ENCODE results near the gene CD22. TPM values are rescaled to one million over a fixed set of nuclear protein-coding genes. Genes with fewer than 3 reads are reported as not detected.

Gene CD22
- polyA plus RNA-seq, 12 donors, result 0.34 to 7.6 (median 0.60) TPM; not detected in 2

DNA sequence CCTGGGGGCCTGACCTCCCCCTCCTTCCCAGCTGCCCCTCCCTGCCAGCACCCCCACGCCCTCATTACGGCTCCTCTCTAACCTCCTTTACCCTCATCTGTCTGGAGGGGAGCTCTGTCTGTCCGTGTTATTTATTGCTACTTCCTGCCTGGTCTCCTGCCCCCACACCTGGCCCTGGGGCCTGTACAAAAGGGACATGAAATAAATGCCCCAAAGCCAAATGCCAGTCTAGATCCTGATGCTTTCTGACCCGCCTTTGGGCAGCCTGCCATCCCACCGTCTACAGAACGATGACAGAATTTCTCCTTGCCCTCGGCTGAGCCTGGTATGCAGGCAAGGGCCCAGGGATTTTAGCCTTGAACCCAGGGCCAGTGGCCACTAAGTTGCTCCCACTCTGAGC lies 15.4 kb upstream of the CD22 start:
- no peak for DNase-seq

DNA sequence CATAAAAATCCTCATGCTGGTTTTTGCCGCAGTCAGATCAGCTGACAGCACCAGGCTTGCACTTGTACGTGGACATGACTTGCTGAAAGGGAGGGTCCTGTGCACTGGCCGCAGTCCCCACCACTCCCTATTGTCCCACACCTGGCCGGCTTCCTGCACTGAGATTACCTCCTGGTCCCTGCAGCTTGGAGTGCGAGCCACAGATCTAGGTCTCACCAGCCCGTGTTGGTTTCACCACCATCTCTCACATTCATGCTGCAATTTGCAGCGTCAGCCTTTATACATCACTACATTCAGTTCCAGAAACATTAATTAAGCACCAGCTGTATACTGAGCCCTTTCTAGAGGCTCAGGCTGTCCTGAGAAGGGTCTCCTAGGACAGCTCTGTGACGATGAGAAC lies 15.0 kb upstream of the CD22 start:
- no peak for DNase-seq

DNA sequence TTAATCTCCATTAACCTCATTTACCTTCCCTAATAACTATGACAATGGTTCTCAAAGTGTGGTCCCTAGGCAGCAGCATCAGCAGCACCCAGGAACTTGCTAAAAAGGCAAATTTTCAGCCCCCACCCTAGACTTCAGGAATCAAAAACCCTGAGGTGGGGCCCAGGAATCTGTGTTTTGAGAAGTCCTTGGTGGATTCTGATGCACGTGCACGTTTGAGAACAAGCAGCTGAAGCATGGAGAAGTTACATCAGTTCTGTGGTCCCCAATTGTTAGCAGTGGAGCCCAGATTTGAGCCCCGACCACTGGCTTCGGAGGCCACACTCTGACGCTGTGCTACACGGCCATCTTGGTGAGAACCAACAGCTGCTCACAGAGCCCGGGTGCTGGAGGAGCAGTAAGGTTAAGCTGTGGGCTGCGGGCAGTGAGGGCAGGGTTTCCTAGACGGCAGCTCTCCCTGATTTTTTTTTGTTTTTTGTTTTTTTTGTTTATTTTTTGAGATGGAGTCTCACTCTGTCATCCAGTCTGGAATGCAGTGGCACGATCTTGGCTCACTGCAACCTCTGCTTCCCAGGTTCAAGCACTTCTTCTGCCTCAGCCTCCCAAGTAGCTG lies 14.0 kb upstream of the CD22 start:
- no peak for DNase-seq

DNA sequence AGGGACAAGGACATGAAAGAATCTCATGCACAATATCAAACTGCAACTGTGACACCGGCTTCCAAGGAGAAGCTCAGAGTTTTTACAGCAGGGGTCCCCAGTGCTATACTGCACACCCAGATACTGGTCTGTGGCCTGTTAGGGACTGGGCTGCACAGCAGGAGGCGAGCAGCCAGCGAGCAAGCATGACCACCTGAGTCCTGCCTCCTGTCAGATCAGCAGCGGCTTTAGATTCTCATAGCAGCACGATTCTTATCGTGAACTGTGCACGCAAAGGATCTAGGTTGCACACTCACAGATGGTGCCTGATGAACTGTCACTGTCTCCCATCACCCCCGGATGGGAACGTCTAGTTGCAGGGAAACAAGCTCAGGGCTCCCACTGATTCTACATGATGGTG lies 13.1 kb upstream of the CD22 start:
- no peak for DNase-seq

DNA sequence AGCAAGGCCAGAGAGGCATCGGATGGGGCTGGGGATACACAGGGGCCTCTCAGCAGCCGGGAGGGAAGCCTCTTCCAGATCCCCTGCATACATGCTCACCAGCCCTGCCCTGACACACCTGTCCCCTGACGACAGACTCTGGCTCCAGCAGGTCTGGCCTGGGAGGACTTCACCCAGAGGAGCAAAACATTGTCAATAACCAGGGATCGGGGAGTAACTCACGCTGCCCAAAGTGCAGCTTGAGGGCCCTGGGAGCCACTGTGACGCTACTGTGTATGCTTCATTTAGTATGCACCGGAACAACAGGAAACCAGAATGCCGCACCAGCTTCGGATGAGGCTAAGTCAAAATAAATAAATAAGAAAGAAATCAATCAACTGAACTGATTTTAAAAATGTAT lies 12.4 kb upstream of the CD22 start:
- DNase-seq, result no peak

DNA sequence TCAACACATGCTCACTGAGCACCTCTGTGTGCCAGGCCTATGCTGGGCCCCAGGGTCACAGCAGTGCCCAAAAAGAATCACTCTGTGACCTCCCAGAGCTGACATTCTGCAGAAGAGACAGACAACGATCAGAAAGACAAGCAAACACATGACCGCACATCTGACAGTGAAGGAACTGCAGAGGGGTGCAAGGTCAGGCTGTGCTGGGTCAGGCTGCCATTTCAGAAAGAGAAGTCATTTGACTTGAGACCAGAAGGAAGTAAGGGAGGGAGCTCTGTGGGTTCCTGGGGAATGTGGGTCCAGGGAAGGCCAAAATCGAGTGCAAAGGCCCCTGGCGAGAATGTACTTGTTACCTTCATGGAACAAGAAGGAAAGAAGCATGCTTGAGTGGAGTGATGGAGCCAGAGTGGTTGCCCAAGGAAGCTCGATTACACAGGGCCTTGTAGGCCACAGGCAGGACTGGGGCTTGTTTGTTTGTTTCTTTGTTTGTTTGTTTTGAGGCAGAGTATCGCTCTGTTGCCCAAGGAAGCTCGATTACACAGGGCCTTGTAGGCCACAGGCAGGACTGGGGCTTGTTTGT lies 11.4 kb upstream of the CD22 start:
- DNase-seq, result no peak

DNA sequence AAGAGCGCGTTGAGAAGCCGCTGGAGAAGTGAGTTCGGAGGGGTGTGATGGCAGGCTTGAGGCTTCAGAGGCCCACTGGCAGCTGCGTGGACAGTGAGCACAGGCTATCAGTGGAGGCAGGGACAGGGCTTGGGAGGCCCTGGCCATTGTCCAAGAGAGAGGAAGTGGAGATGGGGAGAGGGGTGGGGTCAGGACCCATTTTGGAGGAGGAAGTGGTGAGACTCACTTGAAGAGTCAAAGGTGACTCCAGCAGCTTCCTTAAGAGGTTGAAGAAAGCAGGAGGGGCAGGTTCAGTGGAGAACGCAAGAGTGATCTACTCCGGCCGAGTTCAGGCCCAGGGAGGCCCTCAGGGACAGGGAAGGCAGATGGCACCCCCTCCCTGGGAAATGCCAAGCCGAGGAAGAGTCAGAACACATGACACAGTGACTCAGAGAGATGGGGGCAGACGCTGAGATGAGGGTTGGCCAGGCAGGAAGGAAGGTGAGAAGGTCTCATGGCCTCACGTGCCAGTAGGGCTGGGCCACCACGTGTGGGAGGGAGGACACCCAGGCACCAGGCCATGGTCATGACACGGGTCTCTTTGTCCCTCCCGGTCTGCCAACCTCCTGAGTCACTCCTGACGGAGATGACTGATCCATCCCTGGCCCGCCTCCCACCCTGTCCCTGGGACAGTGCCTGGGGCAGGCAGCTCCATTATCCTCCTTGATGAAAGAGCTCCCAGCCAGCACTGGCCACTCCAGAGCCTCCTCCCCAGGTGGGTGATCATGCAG lies 10.1 kb upstream of the CD22 start:
- no peak for DNase-seq

DNA sequence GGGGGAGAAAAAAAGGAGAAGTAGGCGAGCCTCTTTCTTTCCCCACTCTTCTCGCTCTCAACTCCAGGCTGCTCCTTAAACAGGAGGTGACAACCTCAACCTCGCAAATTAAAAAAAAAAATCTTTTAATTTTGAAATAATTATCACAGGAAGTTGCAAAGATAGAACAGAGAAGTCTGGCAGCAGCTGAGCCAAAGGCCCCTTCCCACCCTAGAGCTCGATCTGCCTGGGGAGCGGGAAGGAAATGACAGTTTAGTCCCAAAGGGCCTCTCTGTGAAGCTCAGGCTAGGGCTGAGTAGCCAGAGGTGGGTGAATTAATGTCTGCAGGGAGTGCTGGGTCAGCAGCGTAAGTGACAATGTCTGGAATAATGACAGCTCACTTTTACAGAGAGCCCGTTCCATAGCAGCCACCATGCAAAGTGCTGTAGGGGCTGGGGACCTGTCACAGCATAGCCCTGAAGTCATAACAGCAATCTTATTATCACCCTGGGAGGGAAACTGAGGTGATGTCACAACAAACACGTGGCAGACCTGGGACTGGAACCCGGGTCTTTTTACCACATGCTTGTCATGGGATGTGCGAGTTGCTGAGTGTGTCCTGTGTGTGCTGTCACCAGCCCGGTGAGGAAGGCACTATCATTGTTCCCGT lies 8.8 kb upstream of the CD22 start:
- no peak for DNase-seq

DNA sequence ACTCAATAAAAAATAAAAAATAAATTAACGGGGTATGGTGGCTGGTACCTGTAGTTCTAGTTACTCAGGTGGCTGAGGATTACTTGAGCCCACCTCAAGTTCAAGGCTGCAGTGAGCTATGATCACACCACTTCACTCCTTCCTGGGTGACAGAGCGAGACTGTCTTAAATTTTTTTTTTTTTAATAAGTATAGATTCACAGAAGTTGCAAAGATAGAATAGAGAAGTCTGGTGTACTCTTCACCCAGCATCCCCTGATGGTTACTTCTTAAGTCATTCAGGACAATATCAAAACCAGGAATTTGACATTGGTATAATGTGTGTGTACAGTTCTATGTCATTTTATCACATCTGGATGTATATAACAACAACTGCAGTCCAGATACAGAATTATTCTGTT lies 7.7 kb upstream of the CD22 start:
- no peak for DNase-seq

DNA sequence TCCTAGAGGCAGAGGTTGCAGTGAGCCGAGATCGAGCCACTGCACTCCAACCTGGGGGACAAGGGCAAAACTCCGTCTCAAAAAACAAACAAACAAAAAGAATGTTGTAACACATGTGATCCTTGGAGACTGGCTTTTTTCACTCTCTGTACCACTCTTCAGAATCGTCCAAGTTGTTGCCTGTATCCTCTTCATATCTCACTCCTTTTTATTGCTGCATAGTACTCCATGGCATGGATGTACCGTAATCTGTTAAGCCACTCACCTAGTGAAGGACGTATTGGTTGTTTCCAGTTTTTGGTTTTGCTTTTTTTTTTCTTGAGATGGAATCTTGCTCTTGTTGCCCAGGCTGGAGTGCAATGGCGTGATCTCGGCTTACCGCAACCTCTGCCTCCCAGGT lies 7.0 kb upstream of the CD22 start:
- DNase-seq, result no peak

DNA sequence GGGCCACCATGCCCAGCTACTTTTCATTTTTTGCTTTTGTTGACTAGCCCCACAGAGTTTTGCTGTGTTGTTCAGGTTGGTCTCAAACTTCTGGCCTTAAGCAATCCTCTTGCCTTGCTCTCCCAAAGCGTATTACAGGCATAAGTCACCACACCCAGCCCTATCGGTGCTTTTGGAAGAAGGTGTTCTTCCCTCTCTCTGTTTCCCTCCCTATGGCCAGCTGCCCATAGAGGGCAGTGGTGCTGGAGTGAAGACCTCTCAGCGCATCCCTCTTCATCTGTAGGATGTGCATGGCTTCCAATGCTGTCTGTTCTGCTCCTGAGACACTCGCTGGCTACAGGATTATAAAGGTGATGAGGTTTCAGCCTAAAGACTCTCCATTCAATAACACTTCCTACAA lies 1.3 kb upstream of the CD22 start:
- DNase-seq, result no peak

DNA sequence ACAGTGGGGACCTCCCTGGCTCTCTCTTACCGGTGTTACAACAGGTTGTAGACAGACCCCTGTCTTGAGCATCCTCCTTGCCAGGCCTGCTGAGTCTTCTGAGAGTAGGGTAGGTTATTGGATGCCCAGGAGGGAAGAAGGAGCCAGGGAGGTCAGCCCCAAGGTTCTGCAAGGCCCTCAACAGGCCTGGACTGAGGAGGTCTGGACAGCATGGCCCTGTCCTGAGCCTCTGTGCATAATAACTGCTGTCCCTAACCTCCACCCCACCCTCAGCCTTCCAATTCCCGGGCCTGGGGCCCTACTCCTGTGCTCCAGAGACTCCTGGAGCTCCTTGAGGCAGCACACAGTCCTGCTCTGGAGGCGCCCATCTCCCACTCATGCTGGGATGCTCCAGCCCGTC lies 336 bp downstream of the CD22 start:
- no peak for DNase-seq

DNA sequence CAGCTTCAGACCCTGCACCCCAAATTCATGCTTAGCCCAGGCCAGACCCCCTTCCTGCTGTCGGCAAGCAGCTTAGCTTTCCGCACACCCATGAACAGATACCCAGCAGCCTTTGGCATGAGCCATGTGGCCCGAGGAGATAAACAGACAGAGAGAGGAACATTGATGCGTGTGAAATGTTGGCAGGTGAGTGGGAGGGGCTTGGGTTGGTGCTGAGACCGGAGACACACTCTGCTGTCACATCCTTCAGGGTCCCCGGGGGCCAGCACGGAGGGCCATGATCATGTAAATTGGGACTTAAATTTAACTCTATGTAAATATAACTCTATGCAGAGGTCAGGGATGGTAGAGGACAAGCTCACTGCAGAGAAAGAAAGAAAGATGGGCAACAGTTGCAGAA lies 1.5 kb downstream of the CD22 start:
- no peak for DNase-seq

DNA sequence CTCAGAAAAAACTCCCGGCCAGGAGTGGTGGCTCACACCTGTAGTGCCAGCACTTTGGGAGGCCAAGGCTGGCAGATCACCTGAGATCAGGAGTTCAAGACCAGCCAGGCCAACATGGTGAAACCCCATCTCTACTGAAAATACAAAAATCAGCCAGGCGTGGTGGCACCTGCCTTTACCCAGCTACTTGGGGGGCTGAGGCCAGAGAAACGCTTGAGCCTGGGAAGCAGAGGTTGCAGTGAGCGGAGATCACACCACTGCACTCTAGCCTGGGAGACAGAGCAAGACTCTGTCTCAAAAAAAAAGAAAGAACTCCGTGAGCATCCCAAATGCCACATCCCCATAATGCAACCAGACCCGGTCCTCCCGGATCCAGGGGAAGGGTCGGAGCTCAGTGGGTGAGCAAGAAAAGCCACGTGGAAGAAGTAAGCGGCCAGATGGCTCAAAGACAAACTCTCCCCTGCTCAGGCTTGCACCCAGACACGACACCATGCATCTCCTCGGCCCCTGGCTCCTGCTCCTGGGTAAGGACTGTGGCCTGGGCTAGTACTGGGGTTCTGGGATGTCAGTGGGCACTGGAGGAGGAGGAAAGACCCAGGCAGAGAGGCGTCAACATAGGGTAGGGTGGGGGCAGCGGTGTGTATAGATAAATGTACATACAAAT lies 2.7 kb downstream of the CD22 start:
- no peak for DNase-seq

DNA sequence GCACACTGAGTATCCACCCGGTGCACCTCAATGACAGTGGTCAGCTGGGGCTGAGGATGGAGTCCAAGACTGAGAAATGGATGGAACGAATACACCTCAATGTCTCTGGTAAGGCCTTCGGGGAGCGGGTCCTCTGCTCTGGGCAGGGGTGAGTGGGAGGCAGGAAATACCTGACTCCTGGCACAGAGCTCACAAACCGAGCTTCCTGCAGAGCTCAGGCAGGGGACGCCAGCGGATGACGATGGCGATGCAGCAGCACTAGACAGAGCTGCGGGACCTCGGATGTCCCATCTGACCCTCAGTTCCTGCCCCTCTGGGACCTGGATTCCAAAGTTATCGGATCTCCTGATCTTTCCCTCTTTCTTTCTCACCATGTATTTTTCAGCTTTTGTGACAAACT lies 3.8 kb downstream of the CD22 start:
- no peak for DNase-seq

DNA sequence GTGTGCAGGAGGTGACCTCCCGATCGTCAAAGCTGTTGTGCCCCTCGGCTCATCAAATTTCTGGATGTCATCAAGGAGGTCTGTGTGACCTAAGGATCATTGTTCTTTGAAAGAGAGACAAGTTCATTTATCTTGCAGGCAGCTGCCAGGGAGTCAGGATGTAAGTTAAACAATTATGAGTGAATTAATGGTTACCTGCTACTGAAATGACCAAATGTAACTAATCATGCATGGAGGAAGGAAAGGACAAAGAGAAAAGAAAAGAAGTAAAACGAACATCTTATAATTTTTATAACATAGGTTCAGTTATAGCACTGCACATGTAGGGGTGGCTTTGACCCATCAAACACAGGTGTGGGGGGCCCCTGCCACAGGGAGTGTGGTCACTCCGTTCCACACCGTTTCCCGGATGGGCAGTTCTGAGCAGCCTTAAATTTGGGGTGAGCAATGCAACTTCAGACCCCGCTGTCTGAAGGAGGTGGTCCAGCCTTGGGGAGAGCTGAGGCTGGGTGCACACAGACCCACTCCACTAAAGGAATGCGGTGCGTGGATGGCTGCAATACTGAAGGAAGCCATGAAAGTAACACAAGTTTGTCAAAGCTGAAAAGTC lies 5.3 kb downstream of the CD22 start:
- no peak for DNase-seq

DNA sequence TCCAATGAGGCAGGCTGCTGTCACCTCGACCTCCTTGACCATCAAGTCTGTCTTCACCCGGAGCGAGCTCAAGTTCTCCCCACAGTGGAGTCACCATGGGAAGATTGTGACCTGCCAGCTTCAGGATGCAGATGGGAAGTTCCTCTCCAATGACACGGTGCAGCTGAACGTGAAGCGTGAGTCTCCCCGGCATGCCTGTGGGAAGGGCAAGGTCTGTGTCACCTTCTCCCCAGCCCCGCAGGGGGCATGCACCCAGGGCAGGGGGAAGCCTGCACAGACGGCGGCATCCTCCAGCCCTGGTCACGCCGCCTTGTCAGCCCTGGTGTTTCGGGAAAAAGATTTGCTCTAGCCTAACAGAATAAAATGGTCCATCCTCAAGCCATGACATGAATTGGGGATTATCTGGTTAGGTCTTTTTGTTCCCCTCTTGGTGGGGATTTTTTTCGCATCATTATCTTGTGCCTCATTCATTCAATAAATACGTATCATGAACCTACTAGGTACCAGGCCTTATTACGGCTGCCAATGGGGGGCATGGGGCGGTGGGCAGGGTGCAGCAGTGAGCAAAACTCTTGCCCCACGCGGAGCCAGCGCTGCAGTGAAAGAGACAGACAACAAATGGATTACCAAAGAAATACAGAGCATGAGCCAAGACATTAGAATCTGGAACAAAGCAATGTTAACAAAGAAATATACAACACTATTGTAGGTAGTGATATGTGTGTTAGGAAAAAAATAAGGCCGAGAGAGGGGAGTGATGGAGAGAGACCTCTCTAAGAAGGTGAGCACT lies 7.4 kb downstream of the CD22 start:
- DNase-seq, result no peak

DNA sequence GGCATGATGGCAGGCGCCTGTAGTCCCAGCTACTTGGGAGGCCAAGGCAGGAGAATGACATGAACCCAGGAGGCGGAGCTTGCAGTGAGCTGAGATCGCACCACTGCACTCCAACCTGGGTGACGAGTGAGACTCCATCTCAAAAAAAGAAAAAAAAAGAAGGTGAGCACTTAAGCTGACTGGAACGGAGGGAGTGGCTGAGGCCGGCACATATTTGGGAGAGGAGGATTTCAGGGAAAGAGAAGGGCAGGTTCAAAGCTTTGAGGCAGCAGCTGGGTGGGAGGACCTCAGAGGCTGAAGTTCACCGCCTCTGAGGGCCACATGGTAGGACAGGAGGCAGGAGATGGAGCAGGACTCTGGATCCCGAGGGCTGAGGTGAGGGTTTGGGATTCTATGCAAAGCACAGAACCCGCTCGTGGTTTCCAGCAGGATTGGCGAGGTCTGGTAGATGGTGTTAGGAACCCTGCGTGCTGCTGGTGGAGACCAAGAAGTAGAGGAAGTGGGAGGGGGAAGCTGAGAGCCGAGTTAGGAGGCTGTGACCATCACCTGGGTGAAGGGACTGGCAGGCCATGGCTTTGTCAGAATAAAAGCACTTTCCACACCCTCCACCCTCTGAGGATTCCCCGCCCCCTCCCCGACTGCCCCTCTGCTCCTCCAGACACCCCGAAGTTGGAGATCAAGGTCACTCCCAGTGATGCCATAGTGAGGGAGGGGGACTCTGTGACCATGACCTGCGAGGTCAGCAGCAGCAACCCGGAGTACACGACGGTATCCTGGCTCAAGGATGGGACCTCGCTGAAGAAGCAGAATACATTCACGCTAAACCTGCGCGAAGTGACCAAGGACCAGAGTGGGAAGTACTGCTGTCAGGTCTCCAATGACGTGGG lies 8.4 kb downstream of the CD22 start:
- no peak for DNase-seq

DNA sequence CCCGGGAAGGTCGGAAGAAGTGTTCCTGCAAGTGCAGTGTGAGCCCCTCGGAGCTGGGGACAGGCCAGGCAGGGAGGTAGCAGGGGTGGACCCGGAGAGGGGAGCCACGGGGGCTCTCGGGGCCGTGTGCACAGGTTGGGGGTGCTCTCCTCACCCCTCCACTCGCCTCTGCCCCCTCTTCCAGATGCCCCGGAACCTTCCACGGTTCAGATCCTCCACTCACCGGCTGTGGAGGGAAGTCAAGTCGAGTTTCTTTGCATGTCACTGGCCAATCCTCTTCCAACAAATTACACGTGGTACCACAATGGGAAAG lies 9.0 kb downstream of the CD22 start:
- no peak for DNase-seq

DNA sequence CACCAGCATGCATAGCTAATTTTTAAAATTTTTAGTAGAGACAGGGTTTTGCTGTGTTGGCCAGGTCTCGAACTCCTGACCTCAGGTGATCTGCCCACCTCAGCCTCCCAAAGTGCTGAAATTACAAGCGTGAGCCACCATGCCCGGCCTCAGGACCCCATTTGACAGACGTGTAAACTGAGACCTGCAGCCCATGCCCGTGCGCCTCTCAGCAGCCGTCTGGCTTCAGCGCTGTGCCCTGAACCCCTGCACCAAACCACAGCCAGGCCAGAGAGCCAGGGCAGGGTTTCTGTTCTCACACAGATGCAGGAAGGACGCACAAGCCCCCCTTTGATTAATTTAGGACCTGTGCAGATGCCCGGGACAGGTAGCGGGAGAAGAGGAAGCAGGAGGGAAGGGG lies 11.4 kb downstream of the CD22 start:
- no peak for DNase-seq
